BLaER1 (cell line): ENCODE results near the gene HES5.

Experiments used
- H3K27ac ChIP-seq: shearing (Covaris generic); formaldehyde crosslinking; 2 replicates; pipeline ENCODE4 v1.8.1; 2022
- H3K27me3 ChIP-seq: shearing (Covaris generic); formaldehyde crosslinking; 2 replicates; pipeline ENCODE4 v1.8.1; 2022
- H3K36me3 ChIP-seq: shearing (Covaris generic); formaldehyde crosslinking; 2 replicates; pipeline ENCODE4 v1.8.1; 2022
- H3K4me1 ChIP-seq: shearing (Covaris generic); formaldehyde crosslinking; 2 replicates; pipeline ENCODE4 v1.8.1; 2022
- H3K4me2 ChIP-seq: shearing (Covaris generic); formaldehyde crosslinking; 2 replicates; pipeline ENCODE4 v1.8.1; 2022
- H3K4me3 ChIP-seq: shearing (Covaris generic); formaldehyde crosslinking; 2 replicates; pipeline ENCODE4 v1.8.1; 2022
- H3K9ac ChIP-seq: shearing (Covaris generic); formaldehyde crosslinking; 2 replicates; pipeline ENCODE4 v1.8.1; 2022
- H3K9me3 ChIP-seq: shearing (Covaris generic); formaldehyde crosslinking; 2 replicates; pipeline ENCODE4 v1.8.1; 2022
- H4K20me1 ChIP-seq: shearing (Covaris generic); formaldehyde crosslinking; 2 replicates; pipeline ENCODE4 v1.8.1; 2022
- Cebpa-rat ChIP-seq: shearing (Covaris generic); IDR thresholded peaks from 2 replicates; pipeline ENCODE4 v1.8.1; 2022

Gene HES5

DNA sequence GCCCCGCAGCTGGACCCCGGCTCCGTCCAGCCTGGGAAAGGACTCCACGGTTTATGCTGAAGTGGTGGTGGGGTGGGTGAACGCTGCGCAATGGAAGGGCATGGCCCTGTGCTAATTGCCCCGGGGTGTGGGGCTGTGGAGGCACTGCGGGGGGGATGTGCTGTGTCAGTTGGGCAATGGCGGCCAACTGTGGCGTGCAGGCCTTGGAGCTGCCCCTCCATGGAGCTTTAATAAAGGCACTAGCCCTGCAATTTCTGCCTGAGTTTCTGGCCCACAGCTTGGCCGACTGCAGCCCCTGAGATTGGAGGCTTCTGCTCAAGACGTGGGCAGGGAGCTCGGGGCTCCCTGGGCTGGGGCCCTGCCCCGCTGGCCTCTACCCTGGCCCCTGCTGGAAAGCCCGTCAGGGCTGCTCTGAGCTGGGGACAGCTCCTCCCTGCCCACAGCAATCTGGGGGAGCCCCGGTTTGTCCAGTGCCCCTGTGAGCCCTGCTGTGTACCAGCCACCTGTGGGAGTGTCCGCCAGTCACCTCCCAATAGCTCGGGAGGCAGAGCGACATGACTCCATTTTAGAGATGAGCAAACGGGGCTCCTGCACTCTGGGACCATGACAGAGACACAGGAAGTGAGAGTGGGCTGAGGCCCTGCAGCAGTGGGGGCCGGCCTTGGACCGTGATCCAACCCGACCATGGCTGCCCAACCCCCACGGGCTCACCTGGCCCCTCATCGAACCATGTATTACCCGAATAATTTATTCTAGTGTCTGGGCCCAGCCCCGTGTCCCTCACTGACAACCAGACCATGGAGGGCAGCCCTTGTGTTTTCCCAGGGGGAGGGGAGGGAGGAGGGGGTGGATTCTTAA is 17.4 kb upstream of the HES5 start:
- peak overlapping the region; percentile 94 for H3K27ac ChIP-seq
- H3K4me2 ChIP-seq, result peak overlapping the region; percentile 88
- H3K9ac ChIP-seq, result peak overlapping the region; percentile 70
- H3K9me3 ChIP-seq, result no peaks in the 10 kb centered on the region
- H3K4me1 ChIP-seq, result peaks cover 96% of the 10 kb centered on the region
- no peaks in the 10 kb centered on the region for H4K20me1 ChIP-seq
- H3K4me3 ChIP-seq, result peak overlapping the region; percentile 67
- no peak for TF ChIP-seq Cebpa-rat
- no peaks in the 10 kb centered on the region for H3K36me3 ChIP-seq
- no peaks in the 10 kb centered on the region for H3K27me3 ChIP-seq

DNA sequence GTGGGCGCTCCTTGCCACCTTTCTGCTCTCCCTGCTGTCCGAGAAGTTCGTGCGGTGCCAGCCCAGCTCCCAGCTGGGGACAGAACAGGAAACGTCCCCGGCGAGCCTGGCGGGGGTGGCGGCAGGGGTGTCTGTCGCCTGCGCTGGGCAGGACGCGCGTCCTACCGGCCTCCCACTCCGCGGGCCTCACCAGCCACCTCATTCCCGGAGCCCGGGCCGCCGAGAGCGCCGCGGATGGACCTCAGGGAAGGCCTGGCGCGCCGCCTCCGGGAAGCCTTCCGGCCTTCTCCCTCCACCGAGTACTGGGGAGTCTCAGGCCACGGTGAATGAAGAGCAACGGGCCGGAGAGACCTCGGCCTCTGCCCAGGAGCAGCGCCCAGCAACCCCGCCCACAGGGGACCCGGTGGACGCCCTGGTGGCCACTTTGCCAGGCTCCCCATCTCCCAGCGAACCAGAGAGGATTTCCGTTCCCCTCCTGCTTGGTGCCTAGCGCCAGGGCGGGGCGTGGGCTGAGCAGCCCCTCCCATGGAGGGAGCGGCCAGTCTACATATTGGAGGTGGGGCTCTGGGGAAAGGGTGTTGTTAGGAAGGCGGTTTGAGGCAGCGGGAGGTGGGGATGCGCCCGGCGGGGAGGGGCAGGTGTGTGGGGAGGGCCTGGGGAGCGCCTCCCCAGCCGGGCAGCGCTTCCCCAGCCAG is 16.6 kb upstream of the HES5 start:
- Histone ChIP-seq H4K20me1 (no peaks in the 10 kb centered on the region), H3K9me3 (no peaks in the 10 kb centered on the region), H3K4me1 (peaks cover 96% of the 10 kb centered on the region), H3K4me2 (peak overlapping the region; percentile 88), H3K27ac (peak overlapping the region; percentile 94), H3K27me3 (no peaks in the 10 kb centered on the region), H3K4me3 (peak overlapping the region; percentile 67), H3K36me3 (no peaks in the 10 kb centered on the region), H3K9ac (peak overlapping the region; percentile 70)
- TF ChIP-seq Cebpa-rat, result no peak

DNA sequence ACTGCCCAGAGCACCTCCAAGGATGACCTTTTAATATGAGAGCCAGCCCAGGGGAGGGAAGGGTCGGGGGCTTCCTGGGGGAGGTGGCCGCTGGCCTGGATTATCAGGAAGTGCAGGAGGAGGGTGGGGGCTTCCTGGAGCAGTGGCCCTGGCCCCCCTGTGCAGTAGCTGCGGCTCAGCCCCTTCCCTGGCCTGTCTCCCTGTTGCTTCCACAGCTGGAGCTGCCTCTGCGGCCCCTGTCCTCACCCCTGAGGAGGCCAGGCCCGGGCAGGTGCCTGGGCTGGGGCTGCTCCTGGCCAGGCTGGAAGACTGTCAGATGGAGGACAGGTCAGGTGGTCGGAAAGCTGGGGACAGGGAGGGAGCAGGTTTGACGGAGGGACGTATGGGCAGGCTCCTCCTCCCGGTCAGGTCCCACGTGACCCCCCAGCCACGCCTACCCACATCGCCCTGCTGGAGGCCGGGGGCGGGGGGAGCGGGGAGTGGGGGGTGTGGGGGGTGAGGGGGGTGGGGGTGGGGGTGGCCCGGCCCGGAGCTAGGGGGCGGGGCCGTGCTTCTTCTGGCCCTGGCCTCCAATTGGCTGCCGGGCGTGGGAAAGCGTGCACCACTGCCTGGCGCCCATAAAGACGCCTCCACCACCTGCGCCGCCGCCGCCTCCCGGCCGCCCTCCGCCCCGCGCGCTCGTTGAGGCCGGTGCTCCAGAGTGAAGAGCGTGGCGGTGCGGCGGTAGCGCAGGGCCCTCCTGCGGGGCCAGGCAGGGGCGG is 15.9 kb upstream of the HES5 start:
- H4K20me1 ChIP-seq, result no peaks in the 10 kb centered on the region
- H3K9ac ChIP-seq, result peak overlapping the region; percentile 70; the same call in 1 of the 2 replicates
- H3K4me2 ChIP-seq, result peak overlapping the region; percentile 88
- no peaks in the 10 kb centered on the region for H3K36me3 ChIP-seq
- H3K9me3 ChIP-seq, result no peaks in the 10 kb centered on the region
- peak overlapping the region; percentile 67 for H3K4me3 ChIP-seq
- H3K4me1 ChIP-seq, result peaks cover 96% of the 10 kb centered on the region
- H3K27me3 ChIP-seq, result no peaks in the 10 kb centered on the region
- TF ChIP-seq Cebpa-rat, result no peak
- peak overlapping the region; percentile 94 for H3K27ac ChIP-seq

DNA sequence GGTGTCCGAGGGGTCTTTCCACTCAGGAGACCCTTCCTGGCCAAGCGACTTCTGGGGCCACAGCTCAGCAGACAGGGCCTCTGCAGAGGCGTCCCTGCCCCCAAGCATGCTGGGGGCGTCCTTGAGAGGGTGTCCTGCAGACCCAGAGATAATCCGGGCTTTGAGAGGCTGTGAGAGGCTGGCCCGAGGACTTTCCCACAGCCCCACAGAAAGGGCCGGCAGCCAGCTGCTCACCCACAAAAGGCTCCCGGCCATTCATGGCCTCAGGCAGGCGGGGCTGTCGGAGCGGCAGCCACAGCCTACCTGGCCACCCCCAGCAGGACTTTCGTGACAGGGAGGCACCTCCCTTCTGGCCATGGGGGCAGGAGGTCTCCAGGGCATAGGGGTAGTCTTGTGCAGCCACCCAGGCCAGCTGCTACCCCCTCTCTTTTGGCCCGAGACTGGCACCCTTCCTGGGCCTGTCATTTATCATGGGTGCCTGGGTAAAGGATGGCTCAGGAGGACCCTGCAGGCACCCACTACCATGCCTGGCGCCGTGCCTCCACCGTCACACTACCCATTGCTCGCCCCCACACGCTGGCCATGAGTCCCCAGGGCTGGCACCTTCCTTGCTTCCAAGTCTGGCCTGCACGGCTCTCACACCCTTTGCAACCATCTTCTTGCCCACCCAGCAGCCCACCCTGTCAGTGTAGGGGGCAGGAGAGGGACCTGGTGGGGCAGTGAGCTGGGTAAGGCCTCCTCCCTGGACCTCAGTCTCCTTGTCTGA is 15.0 kb upstream of the HES5 start:
- Histone ChIP-seq H4K20me1 (no peaks in the 10 kb centered on the region), H3K4me2 (peak overlapping the region; percentile 86), H3K27me3 (peaks cover 4% of the 10 kb centered on the region; the same call in 1 of the 2 replicates), H3K27ac (peak overlapping the region; percentile 66), H3K4me3 (no peak overlapping the region), H3K9ac (no peak overlapping the region), H3K9me3 (no peaks in the 10 kb centered on the region), H3K4me1 (peaks cover 93% of the 10 kb centered on the region), H3K36me3 (no peaks in the 10 kb centered on the region)
- no peak for TF ChIP-seq Cebpa-rat

GRCh38 chr1:2544093-2544874 is 14.2 kb upstream of the HES5 start:
- no peaks in the 10 kb centered on the region for H4K20me1 ChIP-seq
- no peak overlapping the region for H3K4me3 ChIP-seq
- peak overlapping the region; percentile 86 for H3K4me2 ChIP-seq
- peak overlapping the region; percentile 66 for H3K27ac ChIP-seq
- TF ChIP-seq Cebpa-rat, result no peak
- H3K4me1 ChIP-seq, result peaks cover 91% of the 10 kb centered on the region
- no peaks in the 10 kb centered on the region for H3K36me3 ChIP-seq
- no peaks in the 10 kb centered on the region for H3K9me3 ChIP-seq
- peaks cover 4% of the 10 kb centered on the region; the same call in 1 of the 2 replicates for H3K27me3 ChIP-seq
- 0 out of 2 replicates have a peak overlapping the region, but pooled peaks have one; percentile 45 for H3K9ac ChIP-seq

DNA sequence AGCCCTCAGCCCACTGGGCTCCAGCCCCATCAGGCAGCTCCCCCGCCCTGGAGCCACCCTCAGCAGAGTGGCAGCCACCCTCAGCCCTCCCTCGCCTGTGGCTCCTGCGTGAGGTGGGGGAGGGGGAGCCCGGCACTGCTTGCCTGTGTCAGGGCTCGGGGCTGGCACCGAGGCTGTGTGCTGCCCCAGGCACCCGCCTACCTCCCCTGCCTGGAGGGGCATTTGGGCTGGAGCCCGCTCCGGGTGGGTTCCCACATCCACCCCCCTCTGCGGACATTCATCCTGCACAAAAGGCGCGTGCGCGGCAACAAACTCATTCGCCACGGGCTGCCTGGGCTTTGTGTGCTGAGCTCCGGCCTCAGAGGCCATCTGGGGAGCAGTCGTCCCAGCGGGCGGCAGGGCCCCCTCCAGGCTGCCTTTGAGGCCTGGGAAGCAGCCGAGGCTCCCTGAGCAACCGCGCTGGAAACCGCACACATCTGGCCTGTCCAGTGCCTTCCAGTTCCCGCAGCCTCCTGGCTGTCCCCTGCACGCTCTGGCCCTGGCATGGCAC is 13.6 kb upstream of the HES5 start:
- no peaks in the 10 kb centered on the region for H4K20me1 ChIP-seq
- peaks cover 86% of the 10 kb centered on the region for H3K4me1 ChIP-seq
- no peak overlapping the region for H3K4me3 ChIP-seq
- peak overlapping the region; percentile 86 for H3K4me2 ChIP-seq
- H3K9me3 ChIP-seq, result no peaks in the 10 kb centered on the region
- peak overlapping the region; percentile 45; the same call in 1 of the 2 replicates for H3K9ac ChIP-seq
- TF ChIP-seq Cebpa-rat, result no peak
- peaks cover 4% of the 10 kb centered on the region; the same call in 1 of the 2 replicates for H3K27me3 ChIP-seq
- no peaks in the 10 kb centered on the region for H3K36me3 ChIP-seq
- peak overlapping the region; percentile 66 for H3K27ac ChIP-seq

DNA sequence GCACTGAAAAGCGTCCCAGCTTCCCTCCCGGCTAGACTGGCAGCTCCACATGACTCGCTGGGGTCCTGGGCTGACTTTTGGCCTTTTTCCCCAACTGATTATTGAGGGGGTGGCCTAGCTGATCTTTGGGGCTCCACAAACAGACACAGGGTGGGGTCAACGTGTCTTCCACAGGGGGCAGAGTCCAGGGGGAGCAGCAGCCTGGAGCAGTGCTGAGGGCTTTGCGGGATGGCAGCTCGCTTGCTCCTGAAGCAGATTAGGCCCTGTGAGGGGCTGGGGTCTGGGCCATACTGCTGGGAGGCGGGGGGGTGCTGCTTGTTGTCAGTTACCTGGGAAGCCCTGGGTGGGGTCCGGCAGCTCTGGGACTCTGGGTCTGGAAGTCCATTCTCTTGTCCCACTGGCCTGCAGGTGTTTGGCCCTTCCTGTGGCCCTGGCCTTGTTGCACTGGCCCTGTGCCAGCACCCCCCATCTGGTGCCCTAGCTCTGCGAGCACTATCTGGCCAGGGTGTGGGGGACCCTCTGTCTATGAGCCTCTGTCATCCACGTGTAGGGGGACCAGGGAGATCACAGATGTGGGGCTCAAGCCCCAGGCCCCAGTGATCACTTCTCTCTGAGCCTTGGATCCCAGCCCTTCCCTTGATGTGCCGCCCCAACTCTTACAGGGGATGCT is 12.3 kb upstream of the HES5 start:
- H4K20me1 ChIP-seq, result no peaks in the 10 kb centered on the region
- H3K4me3 ChIP-seq, result no peak overlapping the region
- H3K36me3 ChIP-seq, result no peaks in the 10 kb centered on the region
- no peak overlapping the region for H3K9ac ChIP-seq
- peaks cover 4% of the 10 kb centered on the region; the same call in 1 of the 2 replicates for H3K27me3 ChIP-seq
- peak overlapping the region; percentile 86 for H3K4me2 ChIP-seq
- TF ChIP-seq Cebpa-rat, result no peak
- peaks cover 74% of the 10 kb centered on the region for H3K4me1 ChIP-seq
- H3K27ac ChIP-seq, result no peak overlapping the region
- no peaks in the 10 kb centered on the region for H3K9me3 ChIP-seq
